ENCODE results near the gene ZNF22.

DNA sequence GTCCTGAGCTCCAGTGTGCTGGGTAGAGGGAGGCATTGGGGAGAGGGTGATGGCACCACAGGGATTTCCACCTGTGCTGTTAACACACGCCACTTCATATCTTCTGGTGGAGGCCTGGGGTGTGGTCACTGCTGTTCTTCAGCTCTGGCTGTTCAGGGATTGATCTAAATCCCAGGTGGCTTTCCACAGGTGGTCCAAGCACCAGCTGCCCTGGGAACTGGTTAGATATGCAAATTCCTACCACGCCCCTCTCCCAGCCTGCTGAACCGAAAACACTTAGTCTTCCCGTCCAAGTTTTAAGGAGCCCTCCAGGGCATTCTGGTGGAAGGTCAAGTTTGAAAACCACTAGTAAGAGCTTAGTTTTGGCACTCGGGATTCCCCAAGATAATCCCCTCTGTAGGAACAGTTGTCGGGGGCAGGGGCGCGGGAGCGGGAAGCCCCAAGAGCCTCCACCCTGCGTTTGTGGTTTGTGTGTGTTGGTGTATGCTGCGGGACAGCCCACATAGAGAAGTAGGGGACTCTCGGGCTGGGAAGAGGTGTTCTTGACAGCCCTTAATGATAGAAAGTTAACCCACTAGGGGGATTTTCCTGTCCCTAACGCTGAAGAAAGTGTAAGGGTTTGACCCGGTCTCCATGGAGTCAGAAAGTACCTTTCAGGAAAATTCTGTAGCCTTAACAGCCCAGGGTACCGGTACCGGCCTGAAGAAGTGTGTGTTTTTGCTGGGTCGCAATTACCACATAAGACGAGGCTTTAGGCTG is 27.2 kb upstream of the ZNF22 start:
- TF ChIP-seq, protein P1, sequence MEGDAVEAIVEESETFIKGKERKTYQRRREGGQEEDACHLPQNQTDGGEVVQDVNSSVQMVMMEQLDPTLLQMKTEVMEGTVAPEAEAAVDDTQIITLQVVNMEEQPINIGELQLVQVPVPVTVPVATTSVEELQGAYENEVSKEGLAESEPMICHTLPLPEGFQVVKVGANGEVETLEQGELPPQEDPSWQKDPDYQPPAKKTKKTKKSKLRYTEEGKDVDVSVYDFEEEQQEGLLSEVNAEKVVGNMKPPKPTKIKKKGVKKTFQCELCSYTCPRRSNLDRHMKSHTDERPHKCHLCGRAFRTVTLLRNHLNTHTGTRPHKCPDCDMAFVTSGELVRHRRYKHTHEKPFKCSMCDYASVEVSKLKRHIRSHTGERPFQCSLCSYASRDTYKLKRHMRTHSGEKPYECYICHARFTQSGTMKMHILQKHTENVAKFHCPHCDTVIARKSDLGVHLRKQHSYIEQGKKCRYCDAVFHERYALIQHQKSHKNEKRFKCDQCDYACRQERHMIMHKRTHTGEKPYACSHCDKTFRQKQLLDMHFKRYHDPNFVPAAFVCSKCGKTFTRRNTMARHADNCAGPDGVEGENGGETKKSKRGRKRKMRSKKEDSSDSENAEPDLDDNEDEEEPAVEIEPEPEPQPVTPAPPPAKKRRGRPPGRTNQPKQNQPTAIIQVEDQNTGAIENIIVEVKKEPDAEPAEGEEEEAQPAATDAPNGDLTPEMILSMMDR (IDR thresholded peaks at IDR 0.05), result no peak
- no peak for TF ChIP-seq POLR2A (IDR thresholded peaks at IDR 0.05)

All from adrenal gland (tissue), 5 donors.